ENCODE results near the gene EIF3L.

DNA sequence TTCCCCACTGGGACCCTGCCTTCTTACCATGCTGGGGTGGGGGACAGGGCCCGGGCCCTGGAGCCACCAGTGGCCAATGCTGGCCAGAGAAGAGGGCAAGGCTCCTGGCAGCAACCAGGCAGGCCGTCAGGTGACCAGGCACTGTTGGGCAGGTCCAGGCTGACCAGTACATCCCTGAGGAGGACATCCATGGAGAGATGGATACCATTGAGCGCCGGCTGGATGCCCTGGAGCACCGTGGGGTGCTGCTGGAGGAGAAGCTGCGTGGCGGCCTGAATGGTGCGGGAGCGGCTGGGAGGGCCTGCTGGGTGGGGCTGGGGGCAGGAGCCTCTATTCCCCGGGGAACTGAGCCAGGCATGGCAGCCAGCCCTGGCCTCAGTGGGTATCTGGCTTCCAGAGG is 83.2 kb downstream of the EIF3L start:
- no peak for TF ChIP-seq POLR2A (IDR thresholded peaks at IDR 0.05)
- TF ChIP-seq, protein P1, sequence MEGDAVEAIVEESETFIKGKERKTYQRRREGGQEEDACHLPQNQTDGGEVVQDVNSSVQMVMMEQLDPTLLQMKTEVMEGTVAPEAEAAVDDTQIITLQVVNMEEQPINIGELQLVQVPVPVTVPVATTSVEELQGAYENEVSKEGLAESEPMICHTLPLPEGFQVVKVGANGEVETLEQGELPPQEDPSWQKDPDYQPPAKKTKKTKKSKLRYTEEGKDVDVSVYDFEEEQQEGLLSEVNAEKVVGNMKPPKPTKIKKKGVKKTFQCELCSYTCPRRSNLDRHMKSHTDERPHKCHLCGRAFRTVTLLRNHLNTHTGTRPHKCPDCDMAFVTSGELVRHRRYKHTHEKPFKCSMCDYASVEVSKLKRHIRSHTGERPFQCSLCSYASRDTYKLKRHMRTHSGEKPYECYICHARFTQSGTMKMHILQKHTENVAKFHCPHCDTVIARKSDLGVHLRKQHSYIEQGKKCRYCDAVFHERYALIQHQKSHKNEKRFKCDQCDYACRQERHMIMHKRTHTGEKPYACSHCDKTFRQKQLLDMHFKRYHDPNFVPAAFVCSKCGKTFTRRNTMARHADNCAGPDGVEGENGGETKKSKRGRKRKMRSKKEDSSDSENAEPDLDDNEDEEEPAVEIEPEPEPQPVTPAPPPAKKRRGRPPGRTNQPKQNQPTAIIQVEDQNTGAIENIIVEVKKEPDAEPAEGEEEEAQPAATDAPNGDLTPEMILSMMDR (IDR thresholded peaks at IDR 0.05) = no peak

Measured in gastroesophageal sphincter (tissue), 3 donors.